ENCODE measurements around the gene PGPEP1.

PGPEP1 gene, protein sequence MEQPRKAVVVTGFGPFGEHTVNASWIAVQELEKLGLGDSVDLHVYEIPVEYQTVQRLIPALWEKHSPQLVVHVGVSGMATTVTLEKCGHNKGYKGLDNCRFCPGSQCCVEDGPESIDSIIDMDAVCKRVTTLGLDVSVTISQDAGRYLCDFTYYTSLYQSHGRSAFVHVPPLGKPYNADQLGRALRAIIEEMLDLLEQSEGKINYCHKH

DNA sequence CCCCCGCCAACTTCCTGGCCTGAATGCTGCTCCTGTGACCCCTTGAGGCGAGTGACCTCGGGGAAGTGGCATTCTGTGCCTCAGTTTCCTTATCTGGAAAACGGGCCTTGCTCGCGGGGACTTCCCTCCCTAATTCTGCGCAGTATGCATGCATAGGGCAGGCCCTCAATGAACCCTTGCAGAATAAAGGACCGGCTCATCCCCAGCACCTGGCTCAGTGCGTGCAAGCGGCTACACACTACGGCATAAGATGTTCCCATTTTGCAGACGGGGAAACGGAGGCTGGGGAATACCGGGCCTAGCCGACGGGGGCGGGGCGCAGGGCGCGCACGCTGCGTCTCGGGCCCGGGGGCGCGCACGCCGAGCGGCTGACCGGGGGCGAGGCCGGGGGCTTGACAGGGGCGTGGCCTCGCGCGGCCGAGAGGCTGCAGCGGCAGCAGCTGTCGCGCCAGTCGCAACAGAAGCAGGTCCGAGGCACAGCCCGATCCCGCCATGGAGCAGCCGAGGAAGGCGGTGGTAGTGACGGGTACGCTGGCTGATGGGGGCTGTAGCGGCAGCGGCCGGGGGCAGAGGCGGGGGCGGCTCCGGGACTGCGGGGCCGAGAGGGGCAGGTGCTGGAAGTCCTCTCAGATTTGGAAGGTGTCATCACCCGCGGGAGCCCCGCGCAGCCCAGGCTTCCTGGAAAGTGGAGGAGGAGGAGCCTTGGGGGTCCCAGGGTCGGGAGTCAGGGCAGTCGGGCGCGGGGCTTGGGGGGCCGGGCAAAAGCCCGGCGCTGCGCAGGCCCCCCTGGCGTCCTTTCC is at the start of gene PGPEP1:
PGPEP1 (plus strand) TSS at position 409 of the 800 bp plus-strand sequence; CDS start at position 493, 84 bp downstream.
- DNase-seq (ENCODE audit: low spot score): peak; percentile 95

DNA sequence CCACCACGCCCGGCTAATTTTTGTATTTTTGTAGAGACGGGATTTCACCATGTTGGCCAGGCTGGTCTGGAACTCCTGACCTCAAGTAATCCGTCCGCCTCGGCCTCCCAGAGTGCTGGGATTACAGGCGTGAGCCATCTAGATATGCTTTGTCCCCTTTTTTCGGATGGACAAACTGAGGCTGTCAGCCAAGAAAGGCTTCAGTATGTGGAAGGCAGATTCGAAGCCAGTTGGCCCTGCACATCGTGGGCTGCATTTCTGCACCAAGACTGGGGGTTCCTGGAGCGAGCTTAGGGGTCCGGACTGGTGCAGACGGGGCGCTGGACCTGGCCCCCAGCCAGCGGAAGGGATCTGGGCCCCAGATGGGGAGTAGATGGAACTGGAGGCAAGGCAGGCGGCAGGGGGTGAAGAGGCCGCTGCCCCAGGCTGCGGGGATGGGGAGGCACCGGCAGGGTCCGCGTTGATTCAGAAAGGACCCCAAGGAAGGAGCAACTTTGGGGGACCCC is 49.3 kb upstream of the PGPEP1 start:
- no peak for DNase-seq (ENCODE audit: low spot score)

DNA sequence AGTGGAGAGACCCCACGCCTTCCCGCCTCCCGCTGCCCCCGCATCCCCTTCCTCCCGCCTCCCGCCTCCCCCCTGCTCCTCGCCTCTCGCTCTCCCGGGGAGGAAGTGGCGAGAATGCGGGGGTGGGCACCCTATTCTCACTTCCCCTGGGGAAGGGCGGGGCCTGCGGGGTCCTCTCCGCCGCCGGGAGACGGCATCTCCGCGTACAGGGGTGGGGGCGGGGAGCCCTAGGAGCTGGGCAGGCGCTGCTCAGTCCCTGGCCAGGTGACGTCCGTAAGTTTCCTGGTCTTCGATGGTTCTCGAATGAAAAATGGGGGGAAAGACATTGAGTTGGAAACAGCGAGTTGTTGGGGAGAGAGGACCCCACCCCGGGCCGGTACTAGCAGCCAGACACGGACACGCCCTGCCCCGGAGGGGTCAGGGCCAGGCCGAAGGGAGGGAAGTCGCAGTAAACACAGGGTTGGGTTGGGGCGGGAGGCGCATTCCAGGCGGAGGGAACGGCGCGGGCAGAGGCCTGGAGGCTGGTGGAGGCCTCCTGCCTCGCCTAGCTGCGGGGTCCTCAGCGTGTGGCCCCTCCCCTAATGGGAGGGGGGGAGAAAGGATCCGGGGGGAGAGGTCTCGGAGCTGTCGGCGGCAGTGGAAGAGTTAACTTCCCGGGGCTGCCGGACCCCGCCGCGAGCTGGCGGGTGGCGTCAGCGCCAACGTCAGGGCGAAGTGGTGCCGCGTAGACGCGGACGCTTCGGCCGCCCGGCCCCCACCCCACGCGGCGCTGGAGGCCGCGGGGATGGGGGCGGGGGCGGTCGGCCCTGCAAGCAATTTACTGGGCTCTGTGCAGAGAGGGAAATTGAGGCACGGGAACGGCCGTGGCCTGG is 48.6 kb upstream of the PGPEP1 start:
- peak; percentile 81 for DNase-seq (ENCODE audit: low spot score)

DNA sequence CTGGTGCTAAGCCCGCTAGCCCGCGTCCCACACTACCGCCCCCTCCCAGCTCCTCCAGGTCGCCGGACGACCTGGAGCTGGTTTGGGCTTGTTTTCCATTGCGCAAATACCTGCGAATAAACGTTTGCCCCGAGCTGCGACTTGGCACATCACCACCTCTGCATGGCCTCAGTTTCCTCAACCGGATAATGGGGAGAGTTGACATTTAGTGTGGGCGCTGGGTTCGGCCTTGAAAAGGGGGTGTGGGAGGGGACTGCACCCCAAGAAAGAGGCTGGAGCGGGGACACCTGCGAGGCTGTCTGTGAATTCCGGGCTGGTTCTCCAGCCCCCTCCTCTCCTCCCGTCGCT is 48.0 kb upstream of the PGPEP1 start:
- no peak for DNase-seq (ENCODE audit: low spot score)

DNA sequence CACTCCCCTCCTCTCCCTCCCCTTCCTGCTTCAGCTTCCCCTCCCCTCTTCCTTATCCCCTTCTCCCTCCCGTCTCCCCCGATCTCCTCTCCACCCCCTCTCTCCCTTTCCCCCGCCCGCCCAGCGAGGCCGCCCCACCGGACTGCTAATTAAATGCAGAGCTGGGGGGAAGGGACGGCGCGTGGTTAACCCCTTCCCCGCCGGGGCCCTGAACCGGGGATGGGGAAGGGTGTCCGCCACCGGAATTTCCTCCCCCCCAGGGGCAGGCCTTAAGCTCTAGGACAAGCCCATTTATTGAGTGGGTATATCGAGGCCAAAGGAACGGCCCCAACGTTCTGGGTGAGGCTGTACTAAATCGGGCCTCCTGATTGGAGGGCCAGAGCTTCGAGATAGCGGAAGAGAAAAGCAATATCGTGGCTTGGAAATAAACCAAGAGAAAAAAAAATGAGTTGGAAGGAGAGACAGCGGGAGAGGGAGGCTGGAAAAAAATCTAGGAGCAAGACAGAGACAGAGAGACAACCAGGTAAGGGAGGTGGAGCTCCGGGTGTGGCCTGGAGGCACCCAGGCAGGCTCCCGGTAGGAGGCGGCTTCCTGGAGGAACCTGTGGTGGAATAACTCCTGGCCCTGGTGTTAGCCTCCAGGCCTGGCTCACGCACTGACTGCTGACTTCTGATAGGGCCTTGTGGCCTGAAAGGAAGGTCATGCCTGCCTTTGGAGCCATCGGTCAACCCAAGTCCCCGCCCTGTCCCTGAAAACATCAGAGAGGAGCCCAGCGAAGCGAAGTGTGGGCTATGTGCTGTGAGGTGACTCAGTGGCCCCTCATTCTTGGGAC is 47.4 kb upstream of the PGPEP1 start:
- DNase-seq (ENCODE audit: low spot score): peak; percentile 72

DNA sequence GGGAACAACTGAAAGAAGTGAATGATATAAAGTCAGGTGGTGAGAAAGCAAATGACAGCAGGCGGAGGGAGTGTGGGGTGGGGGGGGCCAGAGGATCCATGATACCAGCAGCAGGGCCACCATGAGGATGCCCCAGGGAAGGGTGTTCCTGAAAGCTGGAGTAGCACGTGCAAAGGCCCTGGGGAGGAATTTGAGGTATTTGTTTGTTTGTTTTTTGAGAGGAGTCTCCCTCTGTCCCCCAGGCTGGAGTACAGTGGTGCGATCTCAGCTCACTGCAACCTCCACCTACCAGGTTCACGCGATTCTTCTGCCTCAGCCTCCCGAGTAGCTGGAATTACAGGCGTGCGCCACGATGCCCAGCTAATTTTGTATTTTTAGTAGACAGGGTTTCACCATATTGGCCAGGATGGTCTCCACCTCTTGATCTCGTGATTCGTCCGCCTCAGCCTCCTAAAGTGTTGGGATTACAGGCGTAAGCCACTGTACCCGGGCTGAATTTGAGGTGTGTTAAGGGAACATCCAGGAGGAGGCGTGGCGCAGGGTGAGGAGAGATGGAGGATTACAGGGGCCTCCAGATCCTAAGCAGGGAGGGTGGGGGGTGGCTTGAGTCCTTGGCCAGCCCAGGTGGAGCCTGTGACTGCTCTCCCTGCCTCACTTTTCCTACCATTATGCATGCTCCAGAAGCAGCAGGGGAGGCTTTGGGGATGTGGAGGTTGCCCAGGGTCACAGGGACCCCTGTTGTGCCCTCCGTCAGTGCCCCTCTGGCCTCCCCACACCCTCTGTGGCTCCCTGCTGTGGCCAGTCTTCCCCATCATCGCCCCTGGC is 46.5 kb upstream of the PGPEP1 start:
- DNase-seq (ENCODE audit: low spot score): no peak

DNA sequence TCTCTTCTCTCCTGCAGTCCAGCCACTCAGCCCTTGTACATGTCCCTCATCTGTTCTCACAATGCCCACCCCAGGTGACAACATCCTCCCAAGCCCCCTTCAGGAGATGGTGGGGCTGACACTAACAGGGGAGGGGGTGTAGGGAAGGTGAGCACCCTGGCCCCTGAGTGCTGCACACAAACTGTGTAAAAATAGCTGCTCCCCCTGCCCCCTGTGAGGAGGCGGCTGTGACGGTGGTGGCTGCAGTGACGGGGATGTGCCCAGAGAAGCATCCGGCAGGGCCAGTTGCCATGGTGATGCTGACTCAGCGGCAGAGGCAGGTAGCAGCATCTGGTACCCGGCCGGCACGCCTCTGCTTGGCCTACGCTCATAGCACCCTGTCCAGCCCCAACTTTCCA is 45.9 kb upstream of the PGPEP1 start:
- DNase-seq (ENCODE audit: low spot score): no peak

DNA sequence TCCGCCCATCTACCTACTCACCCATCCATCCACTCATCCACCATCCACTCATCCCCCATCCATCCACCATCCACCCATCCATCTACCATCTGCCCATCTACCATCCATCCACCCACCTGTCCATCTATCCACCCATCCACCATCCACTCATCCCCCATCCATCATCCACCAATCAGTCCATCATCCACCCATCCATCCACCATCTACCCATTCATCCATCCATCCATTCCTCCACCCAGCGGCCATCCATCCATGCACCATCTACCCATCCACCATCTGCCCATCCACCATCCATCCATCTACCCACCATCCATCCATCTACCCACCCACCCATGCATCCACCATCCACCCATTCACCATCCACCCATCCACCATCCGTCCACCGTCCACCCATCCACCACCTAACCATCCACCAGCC is 45.4 kb upstream of the PGPEP1 start:
- DNase-seq (ENCODE audit: low spot score): no peak

DNA sequence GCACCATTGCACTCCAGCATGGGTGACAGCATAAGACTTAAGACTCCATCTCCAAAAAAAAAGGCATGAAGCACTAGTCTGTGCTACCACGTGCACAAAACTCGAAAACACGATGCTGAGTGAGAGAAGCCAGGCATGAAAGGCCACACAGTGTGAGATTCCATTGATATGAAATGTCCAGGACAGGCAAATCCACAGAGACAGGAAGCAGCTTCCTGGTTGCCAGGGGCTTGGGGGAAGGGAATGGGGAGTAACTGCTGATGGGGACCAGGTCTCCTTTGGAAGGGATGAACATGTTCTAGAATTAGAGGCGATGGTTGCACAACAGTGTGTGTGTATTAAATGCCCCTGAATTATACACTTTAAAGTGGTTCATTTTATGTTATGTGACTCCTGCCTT is 43.1 kb upstream of the PGPEP1 start:
- no peak for DNase-seq (ENCODE audit: low spot score)

DNA sequence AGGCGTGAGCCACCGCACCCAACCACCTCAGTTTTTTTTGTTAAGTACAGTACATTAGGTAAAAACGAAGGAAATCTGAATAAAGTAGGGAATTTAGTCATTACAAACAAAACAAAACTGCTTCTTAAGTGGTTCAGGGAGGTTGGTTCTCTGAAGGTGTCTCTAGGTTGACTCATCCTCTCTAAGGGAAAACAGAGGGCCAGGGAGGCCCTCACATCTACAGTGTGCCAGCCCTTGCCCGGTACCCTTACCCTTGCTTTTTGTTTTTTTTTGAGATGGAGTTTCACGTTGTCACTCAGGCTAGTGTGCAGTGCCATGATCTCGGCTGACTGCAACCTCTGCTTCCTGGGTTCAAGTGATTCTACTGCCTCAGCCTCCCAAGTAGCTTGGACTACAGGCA is 41.8 kb upstream of the PGPEP1 start:
- no peak for DNase-seq (ENCODE audit: low spot score)

DNA sequence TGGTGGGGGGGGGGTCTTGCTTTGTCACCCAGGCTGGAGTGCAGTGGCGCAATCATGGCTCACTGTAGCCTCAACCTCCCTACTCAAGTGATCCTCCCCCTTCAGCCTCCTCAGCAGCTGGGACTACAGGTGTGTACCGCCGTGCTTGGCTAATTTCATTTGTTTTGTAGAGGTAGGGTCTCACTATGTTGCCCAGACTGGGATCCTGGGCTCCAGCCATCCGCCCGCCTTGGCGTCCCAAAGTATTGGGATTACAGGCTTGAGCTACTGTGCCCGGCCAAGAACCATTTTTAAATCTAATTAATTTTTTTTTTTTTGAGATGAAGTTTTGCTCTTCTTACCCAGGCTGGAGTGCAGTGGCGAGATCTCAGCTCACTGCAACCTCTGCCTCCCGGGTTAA is 40.7 kb upstream of the PGPEP1 start:
- no peak for DNase-seq (ENCODE audit: low spot score)

DNA sequence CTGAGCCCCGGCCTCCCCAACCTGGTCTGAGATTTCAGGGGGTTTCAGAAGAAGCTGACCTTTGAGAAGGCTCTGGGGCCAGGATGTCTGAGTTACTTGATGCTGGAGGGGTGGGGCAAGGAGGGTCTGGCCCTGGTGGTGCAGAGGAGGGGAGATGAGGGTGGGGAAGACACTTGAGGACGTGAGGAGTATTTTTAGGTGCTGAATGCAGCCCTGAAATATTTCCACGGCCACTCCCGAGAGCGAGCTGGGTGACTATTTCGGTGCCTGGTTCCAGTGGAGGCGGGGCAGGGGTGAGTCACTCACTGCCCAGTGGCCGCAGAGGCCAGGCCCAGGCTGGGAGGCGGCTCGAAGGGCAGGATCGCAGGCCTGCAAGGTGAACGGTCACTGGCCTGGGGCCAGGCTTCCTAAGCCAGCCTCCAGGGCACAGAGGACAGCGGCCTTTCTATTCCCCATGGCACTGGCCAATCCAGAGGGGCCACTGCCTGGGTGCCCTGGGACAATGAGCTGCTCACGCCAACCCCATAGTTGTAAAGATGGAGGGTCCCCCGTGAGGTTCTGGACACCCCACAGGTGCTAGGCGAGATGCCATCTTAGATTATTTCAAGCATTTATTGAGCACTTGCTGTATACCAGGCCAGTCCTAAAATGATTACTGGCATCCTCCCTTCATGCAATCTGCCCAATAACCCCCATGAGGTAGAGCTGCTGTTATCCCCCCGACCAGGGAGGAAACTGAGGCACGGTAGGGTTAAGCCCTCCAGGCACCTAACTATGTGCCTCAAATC is 39.3 kb upstream of the PGPEP1 start:
- peak; percentile 89 for DNase-seq (ENCODE audit: low spot score)

DNA sequence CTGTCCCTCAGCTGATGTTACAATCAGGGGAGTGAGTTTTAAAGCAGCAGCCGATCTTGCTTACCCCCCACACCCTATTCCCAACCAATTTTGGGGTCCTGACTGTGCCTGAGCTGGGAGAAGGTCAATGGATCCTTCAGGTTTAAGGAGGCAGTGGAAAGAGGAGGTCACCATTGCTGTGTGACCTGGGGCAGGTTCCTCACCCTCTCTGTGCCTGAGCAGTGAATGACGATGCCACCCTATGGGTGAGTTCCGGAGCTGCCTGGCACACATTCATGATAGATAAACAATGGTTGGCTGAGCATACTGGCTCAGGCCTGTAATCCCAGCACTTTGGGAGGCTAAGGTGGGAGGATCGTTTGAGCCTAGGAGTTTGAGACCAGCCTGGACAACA is 38.7 kb upstream of the PGPEP1 start:
- no peak for DNase-seq (ENCODE audit: low spot score)

DNA sequence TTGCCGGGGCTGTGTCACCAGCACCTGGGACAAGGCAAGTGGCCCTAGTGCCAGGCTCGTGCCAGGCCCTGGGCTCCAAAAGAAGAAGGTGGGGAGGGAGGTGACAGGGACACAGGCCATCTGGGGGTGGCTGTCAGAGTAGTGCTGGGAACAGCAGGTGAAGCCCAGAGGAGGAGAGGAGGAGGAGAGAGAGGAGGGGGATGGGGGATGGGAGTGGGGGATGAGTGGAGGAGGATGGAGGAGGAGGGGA is 36.3 kb upstream of the PGPEP1 start:
- no peak for DNase-seq (ENCODE audit: low spot score)

DNA sequence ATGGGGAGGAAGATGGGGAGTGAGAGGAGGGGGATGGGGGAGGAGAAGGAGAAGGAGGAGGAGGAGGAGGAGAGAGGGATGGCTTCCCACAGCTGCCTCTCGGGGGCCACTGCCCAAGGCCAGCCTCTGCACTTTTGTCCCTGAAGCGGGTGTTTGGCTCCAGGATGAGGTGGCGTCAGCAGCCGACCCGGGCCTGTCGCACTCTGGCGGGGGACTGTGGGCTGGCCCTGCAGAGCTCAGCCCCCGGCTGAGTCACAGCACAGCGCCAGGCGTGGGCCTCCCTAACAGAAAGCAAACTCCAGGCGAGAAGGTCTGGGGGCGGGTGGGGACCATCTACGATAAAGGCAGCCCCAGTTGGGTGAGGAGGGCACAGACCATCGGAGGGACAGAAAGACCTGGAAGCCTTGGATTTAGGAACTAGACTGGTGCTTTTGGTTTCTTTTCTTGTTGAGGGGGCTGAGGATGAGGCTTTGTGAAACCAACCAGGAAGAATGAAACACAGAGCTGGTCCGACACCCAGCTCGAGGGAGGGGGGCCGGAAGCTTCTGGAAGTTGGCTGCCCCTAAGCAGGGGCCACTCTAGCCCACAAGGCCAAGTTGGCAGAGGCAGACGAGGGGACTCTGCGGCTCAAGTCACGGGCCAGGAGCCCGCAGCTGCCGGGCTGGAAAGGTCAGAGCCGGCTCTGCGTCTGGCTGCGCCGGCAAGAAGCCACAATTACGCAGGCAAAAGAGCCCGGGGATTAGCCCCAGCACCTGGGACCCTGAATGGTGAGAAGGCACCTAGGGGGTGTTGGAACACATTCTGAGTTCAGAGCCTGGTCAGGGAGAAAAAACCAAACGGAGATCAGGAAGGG is 35.7 kb upstream of the PGPEP1 start:
- peak; percentile 94 for DNase-seq (ENCODE audit: low spot score)

DNA sequence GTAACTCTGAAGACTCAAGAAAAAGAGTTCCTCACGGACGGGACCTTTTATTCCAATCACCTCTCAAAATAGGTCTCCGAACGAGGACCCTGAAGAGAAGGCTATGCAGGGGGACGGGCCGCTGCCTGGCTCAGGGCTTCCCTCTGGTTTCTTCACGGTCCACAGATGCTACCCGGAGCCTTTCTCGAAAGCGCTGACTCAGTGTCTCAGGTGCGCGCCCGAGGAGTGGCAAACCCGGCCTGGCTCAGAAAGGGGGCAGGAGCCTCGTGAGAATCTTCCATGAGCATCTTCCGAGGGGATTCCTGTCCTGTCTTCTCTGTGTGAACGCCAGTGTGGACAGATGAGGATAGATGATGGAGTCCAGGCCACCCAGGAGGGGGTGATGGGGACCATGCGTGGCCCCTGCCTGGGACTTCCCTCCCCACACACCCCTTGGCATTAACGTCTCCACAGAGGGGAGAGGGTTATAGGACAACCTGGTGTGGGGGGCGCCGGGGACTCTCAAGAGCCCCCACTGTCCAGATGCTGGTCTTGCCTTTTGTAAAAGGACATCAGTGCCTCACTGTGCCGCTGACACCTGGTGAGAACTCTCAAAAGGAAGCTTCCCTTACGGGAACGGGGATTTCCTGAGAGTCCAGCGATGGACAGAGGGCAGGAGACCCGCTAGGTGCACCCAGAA is 34.0 kb upstream of the PGPEP1 start:
- DNase-seq (ENCODE audit: low spot score): no peak

DNA sequence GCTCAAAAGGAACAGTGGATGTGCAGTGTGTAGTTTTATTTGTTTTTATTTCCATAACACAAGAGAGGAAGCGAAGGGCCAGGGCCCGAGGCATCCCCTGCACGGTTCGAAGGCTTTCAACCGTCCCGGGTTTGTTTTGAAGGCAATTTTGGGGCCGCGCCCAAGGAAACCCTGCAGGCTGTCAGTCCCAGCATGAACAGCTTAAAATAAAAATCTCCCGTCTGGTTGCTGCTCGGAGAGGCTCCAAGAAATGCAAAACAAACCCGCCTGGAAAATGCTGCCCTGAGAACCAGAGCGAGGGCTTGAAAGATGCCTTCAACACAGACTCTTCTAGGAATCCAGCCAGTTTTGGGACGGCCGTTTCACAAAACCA is 33.5 kb upstream of the PGPEP1 start:
- DNase-seq (ENCODE audit: low spot score): no peak

DNA sequence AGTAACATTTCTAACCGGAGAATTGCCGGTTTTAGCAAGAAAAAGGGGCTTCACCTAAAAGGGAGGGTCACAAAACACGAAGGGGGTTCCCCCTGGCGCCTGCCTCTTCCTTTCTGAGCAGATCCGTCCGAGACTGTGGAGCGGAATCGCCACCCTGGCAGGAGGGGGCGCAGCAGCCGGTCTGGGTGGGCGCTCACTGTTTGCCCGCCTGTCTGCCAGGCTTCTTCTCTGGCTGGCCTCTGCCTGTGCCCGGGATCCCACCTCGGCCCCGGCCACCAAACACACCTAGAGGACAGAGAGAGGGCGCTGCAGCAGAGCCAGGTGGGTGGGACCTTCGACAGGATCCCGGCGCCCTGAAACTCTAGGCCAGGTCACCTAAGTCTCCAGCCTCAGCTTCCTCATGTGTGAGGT is 33.1 kb upstream of the PGPEP1 start:
- no peak for DNase-seq (ENCODE audit: low spot score)

All from AG20443 (cell line).